ENCODE data around the gene MAPKAP1. TPM values are rescaled to one million over a fixed set of nuclear protein-coding genes. Genes with fewer than 3 reads are reported as not detected.

Gene MAPKAP1
- total RNA-seq, 4 donors from 2014 or later, result 54.1 to 195 (median 61.9) TPM

DNA sequence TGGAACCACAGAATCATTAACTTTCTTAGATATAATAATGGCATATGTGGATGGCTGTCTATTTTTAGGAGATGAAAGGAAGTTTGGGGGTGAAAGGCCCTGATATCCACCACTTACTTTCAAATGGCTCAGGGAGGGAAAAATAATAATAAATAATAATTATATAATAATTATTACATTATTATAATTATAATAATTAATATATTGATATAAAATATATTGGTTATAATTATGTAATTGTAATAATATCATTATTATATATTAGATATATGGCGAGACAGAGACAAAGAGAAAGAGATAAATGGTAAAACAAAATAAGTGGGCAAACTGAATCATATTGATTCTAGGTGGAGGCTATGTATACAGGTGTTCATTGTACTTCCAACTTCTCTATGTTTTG, 308.8 kb downstream of the MAPKAP1 start:
- Histone ChIP-seq H3K9me3 (no peaks in the 10 kb centered on the region), H3K27ac (no peak overlapping the region), H3K4me3 (no peak overlapping the region), H3K4me1 (no peaks in the 10 kb centered on the region), H3K36me3 (no peaks in the 10 kb centered on the region), H3K27me3 (no peaks in the 10 kb centered on the region)
- intact Hi-C loops (cut with DNase I; ENCODE audit: low total_unique reads), result no loop called here
- DNase-seq, result no peak
- no peak for TF ChIP-seq POLR2A (IDR thresholded peaks at IDR 0.05)
- TF ChIP-seq, protein P1, sequence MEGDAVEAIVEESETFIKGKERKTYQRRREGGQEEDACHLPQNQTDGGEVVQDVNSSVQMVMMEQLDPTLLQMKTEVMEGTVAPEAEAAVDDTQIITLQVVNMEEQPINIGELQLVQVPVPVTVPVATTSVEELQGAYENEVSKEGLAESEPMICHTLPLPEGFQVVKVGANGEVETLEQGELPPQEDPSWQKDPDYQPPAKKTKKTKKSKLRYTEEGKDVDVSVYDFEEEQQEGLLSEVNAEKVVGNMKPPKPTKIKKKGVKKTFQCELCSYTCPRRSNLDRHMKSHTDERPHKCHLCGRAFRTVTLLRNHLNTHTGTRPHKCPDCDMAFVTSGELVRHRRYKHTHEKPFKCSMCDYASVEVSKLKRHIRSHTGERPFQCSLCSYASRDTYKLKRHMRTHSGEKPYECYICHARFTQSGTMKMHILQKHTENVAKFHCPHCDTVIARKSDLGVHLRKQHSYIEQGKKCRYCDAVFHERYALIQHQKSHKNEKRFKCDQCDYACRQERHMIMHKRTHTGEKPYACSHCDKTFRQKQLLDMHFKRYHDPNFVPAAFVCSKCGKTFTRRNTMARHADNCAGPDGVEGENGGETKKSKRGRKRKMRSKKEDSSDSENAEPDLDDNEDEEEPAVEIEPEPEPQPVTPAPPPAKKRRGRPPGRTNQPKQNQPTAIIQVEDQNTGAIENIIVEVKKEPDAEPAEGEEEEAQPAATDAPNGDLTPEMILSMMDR (IDR thresholded peaks at IDR 0.05), result no peak

DNA sequence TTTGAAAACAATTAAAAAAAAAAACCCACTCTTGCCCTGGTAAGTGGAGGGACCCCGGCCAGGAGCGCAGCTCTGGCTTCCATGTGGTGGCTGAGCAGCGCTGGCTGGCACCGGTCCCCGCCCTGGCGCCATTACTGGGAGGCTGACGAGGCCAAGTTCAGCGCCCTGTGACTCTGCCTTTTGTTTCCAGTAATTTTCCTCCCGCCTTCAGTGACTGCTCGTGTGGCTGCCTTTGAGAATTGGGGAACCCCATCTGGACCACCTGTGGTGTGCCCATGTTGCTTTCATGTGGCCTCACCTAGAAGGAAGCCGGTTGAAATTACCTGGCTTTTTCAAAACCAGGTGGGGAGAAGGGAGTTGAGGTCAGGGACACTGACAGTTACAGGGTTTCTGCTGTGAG, 309.3 kb downstream of the MAPKAP1 start:
- no peaks in the 10 kb centered on the region for H3K27me3 ChIP-seq
- intact Hi-C loops (cut with DNase I; ENCODE audit: low total_unique reads), result no loop called here

DNA sequence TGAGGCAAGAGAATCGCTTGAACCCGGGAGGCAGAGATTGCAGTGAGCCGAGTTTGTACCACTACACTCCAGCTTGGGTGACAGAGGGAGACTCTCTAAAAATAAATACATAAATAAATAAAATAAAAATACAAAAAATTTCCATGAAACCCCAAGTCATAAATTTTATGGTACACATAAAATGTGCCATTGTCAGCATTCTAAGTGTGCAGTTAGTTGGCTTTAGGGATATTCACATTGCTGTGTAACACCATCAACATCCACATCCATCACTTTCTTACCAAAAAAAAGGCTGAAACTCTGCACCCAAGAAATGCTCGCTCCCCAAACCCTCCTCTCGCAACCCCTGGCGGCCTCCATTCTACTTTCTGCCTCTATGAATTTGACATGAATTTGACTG, 310.2 kb downstream of the MAPKAP1 start:
- H3K27ac ChIP-seq, result no peak overlapping the region
- no peaks in the 10 kb centered on the region for H3K36me3 ChIP-seq
- DNase-seq, result no peak
- H3K27me3 ChIP-seq, result no peaks in the 10 kb centered on the region
- TF ChIP-seq POLR2A (IDR thresholded peaks at IDR 0.05), result no peak
- TF ChIP-seq, protein P1 (IDR thresholded peaks at IDR 0.05), result no peak
- no peaks in the 10 kb centered on the region for H3K4me1 ChIP-seq
- no peak overlapping the region for H3K4me3 ChIP-seq
- H3K9me3 ChIP-seq, result no peaks in the 10 kb centered on the region
- intact Hi-C loops (cut with DNase I; ENCODE audit: low total_unique reads), result no loop called here

More for the DNA sequence above, 309.3 kb downstream of the MAPKAP1 start:
- H3K36me3 ChIP-seq, result no peaks in the 10 kb centered on the region
- no peak for DNase-seq
- H3K9me3 ChIP-seq, result no peaks in the 10 kb centered on the region
- no peak overlapping the region for H3K4me3 ChIP-seq
- TF ChIP-seq POLR2A (IDR thresholded peaks at IDR 0.05), result no peak
- TF ChIP-seq, protein P1 (IDR thresholded peaks at IDR 0.05), result no peak
- no peak overlapping the region for H3K27ac ChIP-seq
- no peaks in the 10 kb centered on the region for H3K4me1 ChIP-seq

DNA sequence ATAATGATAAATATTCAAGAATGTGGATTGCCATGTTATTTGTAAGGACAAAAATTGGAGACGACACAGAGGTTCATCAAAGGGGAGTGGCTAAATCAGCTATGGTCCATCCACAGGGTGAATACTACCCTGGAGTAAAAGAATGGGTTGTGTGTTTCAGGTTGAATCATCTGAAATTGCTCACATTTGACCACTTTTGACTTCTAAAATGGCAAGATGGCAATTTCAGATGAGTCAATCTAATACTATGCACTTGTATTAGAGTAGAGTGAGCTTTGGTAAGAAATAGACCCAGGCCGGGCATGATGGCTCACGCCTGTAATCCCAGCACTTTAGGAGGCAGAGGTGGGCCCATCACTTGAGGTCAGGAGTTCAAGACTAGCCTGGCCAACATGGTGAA, 313.6 kb downstream of the MAPKAP1 start:
- no peak for DNase-seq
- no peaks in the 10 kb centered on the region for H3K9me3 ChIP-seq
- intact Hi-C loops (cut with DNase I; ENCODE audit: low total_unique reads), result no loop called here
- no peak for TF ChIP-seq POLR2A (IDR thresholded peaks at IDR 0.05)
- TF ChIP-seq, protein P1 (IDR thresholded peaks at IDR 0.05), result no peak
- H3K27me3 ChIP-seq, result no peaks in the 10 kb centered on the region
- no peaks in the 10 kb centered on the region for H3K4me1 ChIP-seq
- no peak overlapping the region for H3K4me3 ChIP-seq
- no peak overlapping the region for H3K27ac ChIP-seq
- H3K36me3 ChIP-seq, result no peaks in the 10 kb centered on the region

DNA sequence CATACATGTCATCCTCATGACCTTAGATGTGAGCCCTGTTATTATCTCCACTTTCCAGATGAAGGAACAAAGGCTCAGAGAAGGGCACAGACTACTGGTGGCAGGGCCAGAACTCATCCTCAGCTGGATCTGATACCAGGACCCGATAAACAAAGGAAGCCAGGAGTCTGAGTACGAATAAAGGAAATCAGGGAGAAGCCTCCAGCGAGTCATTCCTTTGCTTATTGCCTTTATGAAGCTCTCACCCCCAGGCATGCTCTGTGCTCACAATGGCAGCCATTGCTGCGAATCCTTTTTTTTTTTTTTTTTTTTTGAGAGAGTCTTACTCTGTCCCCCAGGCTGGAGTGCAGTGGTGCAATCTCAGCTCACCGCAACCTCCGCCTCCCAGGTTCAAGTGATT, 315.3 kb downstream of the MAPKAP1 start:
- H3K36me3 ChIP-seq, result no peaks in the 10 kb centered on the region
- H3K27ac ChIP-seq, result no peak overlapping the region
- H3K4me3 ChIP-seq, result no peak overlapping the region
- no peak for TF ChIP-seq POLR2A (IDR thresholded peaks at IDR 0.05)
- no peak for DNase-seq
- intact Hi-C loops (cut with DNase I; ENCODE audit: low total_unique reads), result no loop called here
- H3K4me1 ChIP-seq, result no peaks in the 10 kb centered on the region
- no peaks in the 10 kb centered on the region for H3K27me3 ChIP-seq
- H3K9me3 ChIP-seq, result no peaks in the 10 kb centered on the region

DNA sequence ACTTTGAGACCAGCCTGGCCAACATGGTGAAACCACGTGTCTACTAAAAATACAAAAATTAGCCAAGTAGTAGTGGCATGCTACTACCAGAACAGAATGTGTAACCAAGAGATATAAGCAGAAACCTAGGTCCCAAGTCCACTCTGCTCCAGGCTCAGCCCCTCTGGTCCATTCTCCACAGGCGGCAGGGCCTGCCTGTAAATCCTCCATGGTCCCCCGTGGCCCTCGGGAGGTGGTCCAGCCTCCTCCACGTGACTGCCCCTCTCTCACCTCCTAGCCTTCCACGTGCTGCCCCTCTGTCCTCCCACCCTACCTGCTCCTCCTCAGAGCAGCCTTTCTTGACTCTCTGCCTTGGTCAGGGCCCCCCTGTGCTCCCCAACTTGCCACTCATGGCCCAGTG, 318.0 kb downstream of the MAPKAP1 start:
- H3K4me1 ChIP-seq, result no peaks in the 10 kb centered on the region
- no peaks in the 10 kb centered on the region for H3K27me3 ChIP-seq
- DNase-seq, result no peak
- no peak overlapping the region for H3K4me3 ChIP-seq
- no peak overlapping the region for H3K27ac ChIP-seq
- no peaks in the 10 kb centered on the region for H3K9me3 ChIP-seq
- intact Hi-C loops (cut with DNase I; ENCODE audit: low total_unique reads), result no loop called here
- no peak for TF ChIP-seq POLR2A (IDR thresholded peaks at IDR 0.05)
- TF ChIP-seq, protein P1 (IDR thresholded peaks at IDR 0.05), result no peak
- no peaks in the 10 kb centered on the region for H3K36me3 ChIP-seq
